SJSA1 (cell line): Measurements from ENCODE around the gene GDPD5. TPM values are rescaled to one million over a fixed set of nuclear protein-coding genes. Genes with fewer than 3 reads are reported as not detected.

ENCODE experiments used
- DNase-seq, 2 experiments: peaks; one replicate each; pipeline ENCODE4 v3.0.0-alpha.2; 2015 to 2020; ENCODE audit warnings: low spot score in 2 of 2, low read depth in 1 of 2
- H3K27ac ChIP-seq: fragments of 250-450 bp; sonication (Bioruptor Pico); 2 replicates; pipeline ENCODE4 v1.5.1; 2020; ENCODE audit warnings: mild to moderate bottlenecking, moderate library complexity
- H3K27me3 ChIP-seq: fragments of 250-450 bp; sonication (Bioruptor Pico); replicated peaks from 2 replicates; pipeline ENCODE4 v1.5.1; 2020; ENCODE audit warnings: mild to moderate bottlenecking, moderate library complexity
- H3K36me3 ChIP-seq: fragments of 250-450 bp; sonication (Bioruptor Pico); 2 replicates; pipeline ENCODE4 v1.5.1; 2020; ENCODE audit warnings: mild to moderate bottlenecking
- H3K4me1 ChIP-seq: fragments of 250-450 bp; sonication (Bioruptor Pico); replicated peaks from 2 replicates; pipeline ENCODE4 v1.6.1; 2021; ENCODE audit warnings: mild to moderate bottlenecking
- H3K4me3 ChIP-seq: fragments of 250-450 bp; sonication (Bioruptor Pico); 2 replicates; pipeline ENCODE4 v1.5.1; 2020; ENCODE audit warnings: mild to moderate bottlenecking
- H3K9me3 ChIP-seq: fragments of 250-450 bp; sonication (Bioruptor Pico); replicated peaks from 2 replicates; pipeline ENCODE4 v1.5.1; 2020; ENCODE audit warnings: mild to moderate bottlenecking
- total RNA-seq: library from RNA; depleted of rRNA; stranded (reverse); fragments of >200 nt; shearing (Covaris generic); gene quantifications from 2 replicates; pipeline ENCODE4 v1.2.3, GENCODE V29; 2014

Gene GDPD5
- total RNA-seq, 1 experiment from 2014 or later = 2.5 TPM

GRCh38 chr11:75432911-75433321, 92.8 kb downstream of the GDPD5 start, which contains the start of gene KLHL35:
Gene KLHL35 (minus strand): TSS chr11:75433203. CDS start chr11:75430629, 2,574 bp downstream.
- Histone ChIP-seq H3K4me3 (no peak within 1 kb of the TSS), H3K4me1 (peaks cover 13% of the 10 kb centered on the region), H3K27me3 (peaks cover 4% of the 10 kb centered on the region), H3K9me3 (peaks cover 5% of the 10 kb centered on the region), H3K36me3 (no peaks in the 10 kb centered on the region), H3K27ac (no peak within 1 kb of the TSS)
- no peak for DNase-seq

GRCh38 chr11:75431533-75432525, 93.9 kb downstream of the GDPD5 start:
- no peak for DNase-seq
- Histone ChIP-seq H3K27me3 (peaks cover 4% of the 10 kb centered on the region), H3K36me3 (no peaks in the 10 kb centered on the region)

GRCh38 chr11:75430714-75431532, 94.8 kb downstream of the GDPD5 start:
- Histone ChIP-seq H3K4me1 (peaks cover 13% of the 10 kb centered on the region), H3K27ac (no peak overlapping the region), H3K27me3 (peaks cover 4% of the 10 kb centered on the region), H3K4me3 (peak overlapping the region; percentile 35), H3K9me3 (peaks cover 5% of the 10 kb centered on the region), H3K36me3 (no peaks in the 10 kb centered on the region)
- DNase-seq = no peak

More at GRCh38 chr11:75431533-75432525, 93.9 kb downstream of the GDPD5 start:
- peaks cover 5% of the 10 kb centered on the region for H3K9me3 ChIP-seq
- no peak overlapping the region for H3K4me3 ChIP-seq
- no peak overlapping the region for H3K27ac ChIP-seq
- H3K4me1 ChIP-seq = peaks cover 13% of the 10 kb centered on the region

GRCh38 chr11:75429902-75430713, 95.6 kb downstream of the GDPD5 start:
- H3K9me3 ChIP-seq = peaks cover 5% of the 10 kb centered on the region
- H3K4me1 ChIP-seq = peaks cover 13% of the 10 kb centered on the region
- peaks cover 4% of the 10 kb centered on the region for H3K27me3 ChIP-seq
- DNase-seq = peak in 1 of 2 experiments; percentile 49
- H3K4me3 ChIP-seq = peak overlapping the region; percentile 35
- no peak overlapping the region for H3K27ac ChIP-seq
- no peaks in the 10 kb centered on the region for H3K36me3 ChIP-seq

- no peak for DNase-seq
- Histone ChIP-seq H3K36me3 (no peaks in the 10 kb centered on the region), H3K4me1 (peaks cover 13% of the 10 kb centered on the region), H3K27ac (no peak overlapping the region), H3K4me3 (peak overlapping the region; percentile 35; the same call in 1 of the 2 replicates), H3K9me3 (peaks cover 5% of the 10 kb centered on the region), H3K27me3 (peaks cover 4% of the 10 kb centered on the region)
Observed at GRCh38 chr11:75429641-75429901, 96.2 kb downstream of the GDPD5 start.

- peaks cover 5% of the 10 kb centered on the region for H3K9me3 ChIP-seq
- peaks cover 13% of the 10 kb centered on the region for H3K4me1 ChIP-seq
- no peak overlapping the region for H3K4me3 ChIP-seq
- H3K27ac ChIP-seq = no peak overlapping the region
- no peaks in the 10 kb centered on the region for H3K36me3 ChIP-seq
- DNase-seq = no peak
- peaks cover 4% of the 10 kb centered on the region for H3K27me3 ChIP-seq
Observed at GRCh38 chr11:75428989-75429640, 96.6 kb downstream of the GDPD5 start.

GRCh38 chr11:75428281-75428724, 97.4 kb downstream of the GDPD5 start:
- no peaks in the 10 kb centered on the region for H3K36me3 ChIP-seq
- no peak overlapping the region for H3K4me3 ChIP-seq
- H3K27me3 ChIP-seq = peaks cover 4% of the 10 kb centered on the region
- no peak overlapping the region for H3K27ac ChIP-seq
- DNase-seq = no peak
- peaks cover 13% of the 10 kb centered on the region for H3K4me1 ChIP-seq
- H3K9me3 ChIP-seq = peaks cover 5% of the 10 kb centered on the region

- Histone ChIP-seq H3K27me3 (peaks cover 4% of the 10 kb centered on the region), H3K36me3 (no peaks in the 10 kb centered on the region), H3K9me3 (peaks cover 5% of the 10 kb centered on the region), H3K4me3 (no peak overlapping the region), H3K27ac (no peak overlapping the region), H3K4me1 (peaks cover 13% of the 10 kb centered on the region)
- DNase-seq = no peak
Observed at GRCh38 chr11:75427181-75427580, 98.6 kb downstream of the GDPD5 start.

GRCh38 chr11:75426720-75427086, 99.0 kb downstream of the GDPD5 start:
- Histone ChIP-seq H3K4me3 (no peak overlapping the region), H3K27ac (no peak overlapping the region), H3K36me3 (no peaks in the 10 kb centered on the region), H3K4me1 (peaks cover 13% of the 10 kb centered on the region), H3K9me3 (peaks cover 5% of the 10 kb centered on the region), H3K27me3 (peaks cover 4% of the 10 kb centered on the region)
- no peak for DNase-seq

- Histone ChIP-seq H3K9me3 (peaks cover 5% of the 10 kb centered on the region), H3K4me1 (peaks cover 10% of the 10 kb centered on the region), H3K27ac (no peak overlapping the region), H3K36me3 (no peaks in the 10 kb centered on the region), H3K4me3 (no peak overlapping the region), H3K27me3 (peaks cover 2% of the 10 kb centered on the region)
- no peak for DNase-seq
Observed at GRCh38 chr11:75425422-75425821, 100.3 kb downstream of the GDPD5 start.

GRCh38 chr11:75424396-75424795, 101.3 kb downstream of the GDPD5 start:
- DNase-seq = no peak

GRCh38 chr11:75423721-75424120, 102.0 kb downstream of the GDPD5 start:
- DNase-seq = no peak
- Histone ChIP-seq H3K9me3 (no peaks in the 10 kb centered on the region), H3K4me1 (peaks cover 5% of the 10 kb centered on the region), H3K27me3 (no peaks in the 10 kb centered on the region), H3K4me3 (no peak overlapping the region), H3K36me3 (no peaks in the 10 kb centered on the region), H3K27ac (no peak overlapping the region)

More at GRCh38 chr11:75424396-75424795, 101.3 kb downstream of the GDPD5 start:
- peaks cover under 1% of the 10 kb centered on the region; the same call in 1 of the 2 replicates for H3K4me1 ChIP-seq
- H3K9me3 ChIP-seq = peaks cover under 1% of the 10 kb centered on the region; the same call in 1 of the 2 replicates
- H3K36me3 ChIP-seq = no peaks in the 10 kb centered on the region
- no peaks in the 10 kb centered on the region for H3K27me3 ChIP-seq
- H3K27ac ChIP-seq = no peak overlapping the region
- H3K4me3 ChIP-seq = no peak overlapping the region
